ENCODE data around the gene XXYLT1.

DNA sequence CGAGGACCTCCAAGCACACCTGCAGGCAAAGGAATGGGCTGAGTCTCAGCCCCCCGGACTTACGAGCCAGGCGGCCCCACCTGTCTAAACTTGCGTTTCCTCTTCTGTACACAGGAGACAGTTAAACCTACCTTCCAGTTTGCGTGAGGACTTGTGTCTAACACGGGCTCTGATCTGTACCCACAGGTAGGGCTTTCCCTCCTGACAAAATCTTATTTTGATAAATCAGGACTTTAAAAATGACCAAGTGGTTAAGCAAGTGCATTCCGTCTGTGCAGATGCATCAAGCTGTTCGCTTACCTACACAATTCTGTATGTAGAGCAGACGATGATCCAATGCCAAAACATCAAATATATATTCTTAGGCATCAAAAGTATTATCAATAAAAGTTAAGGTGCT lies 238.0 kb downstream of the XXYLT1 start:
- TF ChIP-seq CTCF (IDR thresholded peaks at IDR 0.05 in 2 of 3, conservative IDR thresholded peaks at IDR 0.05 in 1 of 3; ENCODE audit: borderline replicate concordance in 1 of 3, insufficient read depth in 1 of 3, low read depth in 2 of 3, low read length in 2 of 3) (no peak), POLR2A (IDR thresholded peaks at IDR 0.05; ENCODE audit: borderline replicate concordance, extremely low read depth, insufficient read depth, insufficient read length) (no peak), SRF (IDR thresholded peaks at IDR 0.05; ENCODE audit: low read depth) (no peak), EZH2phosphoT487 (IDR thresholded peaks at IDR 0.05; ENCODE audit: borderline replicate concordance) (no peak), RAD21 (IDR thresholded peaks at IDR 0.05; ENCODE audit: low read depth) (no peak), JUND (IDR thresholded peaks at IDR 0.05) (no peak), FOSL1 (IDR thresholded peaks at IDR 0.05; ENCODE audit: low read depth) (no peak), EGR1 (IDR thresholded peaks at IDR 0.05; ENCODE audit: low read depth) (no peak)

Measured in HCT116 (cell line).